Activated CD8-positive, alpha-beta memory T cell treated with anti-CD3 and anti-CD28 coated beads, Interleukin-2, amount 50 U/mL, for 24 hours (primary cell): ENCODE measurements around the gene STX3.
A peak's percentile ranks its signal among the peaks of the same experiment; 100 is the strongest.

Experiments
- DNase-seq: peaks from one replicate; pipeline ENCODE4 v3.0.0-alpha.2; 2020; ENCODE audit errors: extremely low read depth

The STX3 gene

GRCh38 chr11:59754859-59755700 lies at the start of gene STX3:
TSS of gene STX3 (plus strand) at chr11:59755376. CDS start at chr11:59755606, 230 bp downstream.
- DNase-seq: peak; percentile 25

- no peak for DNase-seq
Measured at GRCh38 chr11:59706518-59707285, 48.5 kb upstream of the STX3 start.

GRCh38 chr11:59707371-59707770 lies 47.8 kb upstream of the STX3 start:
- no peak for DNase-seq

- DNase-seq: no peak
Measured at GRCh38 chr11:59708537-59708936, 46.6 kb upstream of the STX3 start.

- DNase-seq: no peak
Measured at GRCh38 chr11:59710136-59710847, 44.9 kb upstream of the STX3 start.

- no peak for DNase-seq
Measured at GRCh38 chr11:59713745-59714144, 41.4 kb upstream of the STX3 start, which contains the start of gene OR10V1. TSS of gene OR10V1 (minus strand) at chr11:59713845. CDS start at chr11:59713845, 0 bp downstream.

GRCh38 chr11:59716051-59716450 lies 39.1 kb upstream of the STX3 start:
- DNase-seq: no peak

- DNase-seq: no peak
Measured at GRCh38 chr11:59719556-59719955, 35.6 kb upstream of the STX3 start.

- no peak for DNase-seq
Measured at GRCh38 chr11:59724066-59724465, 31.1 kb upstream of the STX3 start.

- DNase-seq: no peak
Measured at GRCh38 chr11:59727426-59727825, 27.8 kb upstream of the STX3 start.

GRCh38 chr11:59728154-59728553 lies 27.0 kb upstream of the STX3 start:
- DNase-seq: no peak

- DNase-seq: no peak
Measured at GRCh38 chr11:59728913-59729312, 26.3 kb upstream of the STX3 start.

- no peak for DNase-seq
Measured at GRCh38 chr11:59729834-59730233, 25.3 kb upstream of the STX3 start.

GRCh38 chr11:59730896-59731565 lies 24.1 kb upstream of the STX3 start:
- DNase-seq: no peak

GRCh38 chr11:59746111-59746510 lies 9.1 kb upstream of the STX3 start:
- DNase-seq: no peak

GRCh38 chr11:59753650-59754493 lies 1.3 kb upstream of the STX3 start:
- peak; percentile 49 for DNase-seq

GRCh38 chr11:59754494-59754858 lies 700 bp upstream of the STX3 start:
- no peak for DNase-seq

- no peak for DNase-seq
Measured at GRCh38 chr11:59755701-59756557, 753 bp downstream of the STX3 start.

GRCh38 chr11:59756558-59756840 lies 1.3 kb downstream of the STX3 start:
- DNase-seq: no peak

- DNase-seq: no peak
Measured at GRCh38 chr11:59756845-59757244, 1.7 kb downstream of the STX3 start.
